Heart left ventricle (tissue), 16 donors: ENCODE measurements around the gene TRAK1. TPM values are rescaled to one million over a fixed set of nuclear protein-coding genes. Genes with fewer than 3 reads are reported as not detected.

Source experiments
- ATAC-seq, 4 donors: fragments of 200-7000 bp; cut with Tn5 transposase; one replicate each; pipeline ENCODE4 v1.9.1; 2020 to 2022; ENCODE audit warnings: moderate library complexity in 4 of 4, mild to moderate bottlenecking in 3 of 4, moderate number of reproducible peaks in 1 of 4
- DNase-seq, 5 donors: peaks; one replicate each; pipeline ENCODE4 v3.0.0-alpha.2; 2020
- H3K27ac ChIP-seq, 12 donors: fragments of 200-600 bp; sonication (generic) in 4 of 12; one replicate each; pipeline versions ENCODE4 v1.5.0 to v1.8.0; 2016 to 2022; ENCODE audit warnings: mild to moderate bottlenecking in 2 of 12
- H3K27me3 ChIP-seq, 9 donors: fragments of 200-600 bp; sonication (generic) in 2 of 9; one replicate each; pipeline versions ENCODE4 v1.5.1 to v1.8.0; 2016 to 2022; ENCODE audit warnings: mild to moderate bottlenecking in 3 of 9
- H3K36me3 ChIP-seq, 9 donors: fragments of 200-600 bp; sonication (generic) in 2 of 9; one replicate each; pipeline versions ENCODE4 v1.5.0 to v1.8.0; 2018 to 2022; ENCODE audit warnings: mild to moderate bottlenecking in 2 of 9
- H3K4me1 ChIP-seq, 12 donors: fragments of 200-600 bp; sonication (generic) in 4 of 12; one replicate each; pipeline versions ENCODE4 v1.5.0 to v1.8.0; 2016 to 2022; ENCODE audit warnings: mild to moderate bottlenecking in 3 of 12
- H3K4me3 ChIP-seq, 12 donors: fragments of 200-600 bp; sonication (generic) in 4 of 12; one replicate each; pipeline versions ENCODE4 v1.5.0 to v1.8.0; 2017 to 2022; ENCODE audit warnings: mild to moderate bottlenecking in 9 of 12, moderate library complexity in 4 of 12
- H3K9me3 ChIP-seq, 12 donors: fragments of 200-600 bp; sonication (generic) in 4 of 12; one replicate each; pipeline versions ENCODE4 v1.5.0 to v1.8.0; 2016 to 2022; ENCODE audit warnings: mild to moderate bottlenecking in 1 of 12
- CTCF ChIP-seq, 12 donors: fragments of 200-600 bp; sonication (generic) in 4 of 12; IDR thresholded peaks; one replicate each; pipeline versions ENCODE4 v1.5.0 to v1.8.0; 2018 to 2022; ENCODE audit warnings: antibody characterized with exemption in 12 of 12, mild to moderate bottlenecking in 5 of 12
- POLR2A ChIP-seq, 2 donors: fragments of 450-650 bp; IDR thresholded peaks; one replicate each; pipeline ENCODE4 v1.6.1; 2017; ENCODE audit warnings: antibody characterized with exemption in 2 of 2, mild to moderate bottlenecking in 2 of 2, moderate library complexity in 2 of 2
- WGBS, 4 donors: extraction: QIAGEN DNeasy Blood & Tissue Kit in 2 of 4; methylation state at CpG; one replicate each; pipeline versions ENCODE4 v1.1.5 to v1.1.7; 2013 to 2018; 5-methylcytosine and 5-hydroxymethylcytosine counted together
- intact Hi-C, 10 donors: fragments of 100-400 bp; cut with DNase I; formaldehyde crosslinking; loops; one replicate each; pipeline versions ENCODE4 v1.11.1 to v1.14.2; 2022
- polyA plus RNA-seq, 2 donors: library from polyadenylated mRNA; stranded (reverse); fragments of 200-250 nt; gene quantifications; one replicate each; pipeline ENCODE4 v1.2.3, GENCODE V29; 2013
- total RNA-seq, 9 donors: library from RNA; depleted of rRNA in 2 of 9; stranded (reverse); fragments of >200 nt in 2 of 9; fragmentation: NEBNext Ultra II Directional in 3 of 9; extraction: Animal tissue kit (Norgen Biotek cat#: 25700) in 3 of 9; gene quantifications; one replicate each; pipeline versions ENCODE4 v1.1.0 to v1.2.4, GENCODE V29; 2016 to 2023
- donor health status: ischemic (EF 13 %, LVEDD 7.1; RV severe dilation, severe dysfunction).
- donor health status: healthy with polysubstance abuse.
- donor health status: DM: no; HTN: yes; CAD: no.
- donor health status: DM: no; HTN: no; CAD: no.
- donor health status: ischemic (EF 25% LVEDD 6.9; RV normal size, moderate dysfunction).
- donor health status: ischemic (EF 25% LVEDD 5.7; RV mildly dilated, moderate dysfunction).
- donor health status: healthy.
- donor health status: DM: yes; HTN: yes; CAD: no.
- donor health status: ischemic (EF 35%, LVEDD 5.7; RV mildly dilated, moderate dysfunction).
- donor health status: nonischemic (EF 11% LVEDD 7.7; RV severe dilation, severe dysfunction).
- donor health status: DM: yes; HTN: yes; CAD: no.
- donor health status: PGD.
- donor health status: ischemic (EF 29% LVEDD 5.4; RV normal size, mild dysfunction).
- donor health status: nonischemic (EF 23%, LVEDD 6.1; RV moderate dilation, normal function).

Gene TRAK1
- total and polyA plus RNA-seq, 11 donors = 53.3 to 364 (median 250) TPM

DNA sequence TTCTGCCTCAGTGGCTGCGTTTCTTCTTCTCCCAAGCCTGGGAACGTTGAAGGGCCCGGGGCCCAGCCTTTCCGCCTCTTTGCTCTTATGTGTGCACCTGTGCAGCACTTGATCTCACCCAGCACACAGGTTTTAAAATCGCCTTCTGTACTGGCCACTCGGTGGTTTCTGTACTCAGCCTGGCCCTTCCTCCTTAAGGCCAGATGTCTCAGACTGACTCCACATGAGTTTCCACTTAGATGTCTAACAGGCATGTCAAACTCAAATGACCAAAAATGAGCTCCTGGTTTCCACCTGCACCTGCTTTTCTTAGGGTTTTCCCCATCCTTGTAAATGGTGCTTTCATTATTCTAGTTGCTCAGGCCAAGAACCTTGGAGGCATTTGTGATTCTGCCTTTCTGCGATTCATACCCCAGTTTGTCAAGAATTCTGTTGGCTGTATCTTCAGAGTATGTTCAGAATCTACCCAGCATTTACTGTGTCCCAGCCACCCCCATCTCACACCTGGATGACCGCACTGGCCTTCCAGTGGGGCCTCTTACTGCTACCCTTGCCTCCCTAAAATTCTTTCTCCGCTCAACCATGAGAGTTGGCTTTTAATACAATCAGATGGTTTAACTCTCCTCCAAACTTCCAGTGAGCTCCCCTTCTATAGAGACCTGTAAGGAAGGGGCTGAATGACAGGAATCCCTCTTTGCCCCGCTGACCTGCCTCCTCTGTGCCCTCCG is 2.2 kb upstream of the TRAK1 start:
- DNase-seq (peak in 1 of 5 donors; percentile 23), ATAC-seq (no peak)
- 84 to 92% (median 91%) methylated on average over 11 of the region's 11 CpGs for WGBS, 4 donors
- TF ChIP-seq POLR2A (IDR thresholded peaks at IDR 0.05) (no peak), CTCF (IDR thresholded peaks at IDR 0.05) (no peak)
- H3K36me3 ChIP-seq = peaks cover 0 to 36% (median 26%) of the 10 kb centered on the region in 9 donors
- H3K4me1 ChIP-seq = peaks cover 0 to 80% (median 36%) of the 10 kb centered on the region in 12 donors
- H3K27me3 ChIP-seq = no peaks in the 10 kb centered on the region
- H3K9me3 ChIP-seq = peaks cover 0 to 7% (median 0%) of the 10 kb centered on the region in 12 donors
- no peak overlapping the region for H3K27ac ChIP-seq
- intact Hi-C loops = no loop called here
- no peak overlapping the region for H3K4me3 ChIP-seq

GRCh38 chr3:42092006-42092405 is 849 bp downstream of the TRAK1 start:
- Histone ChIP-seq H3K4me3 (peak overlapping the region in 8 of 12 donors; percentile 21 to 54 (median 37)), H3K4me1 (peaks cover 3 to 84% (median 30%) of the 10 kb centered on the region in 12 donors), H3K36me3 (peaks cover 0 to 39% (median 29%) of the 10 kb centered on the region in 9 donors), H3K27me3 (no peaks in the 10 kb centered on the region), H3K9me3 (peaks cover 0 to 7% (median 0%) of the 10 kb centered on the region in 12 donors), H3K27ac (peak overlapping the region; percentile 43 to 89 (median 78))
- WGBS, 4 donors = 51 to 75% (median 60%) methylated on average over 3 of the region's 3 CpGs
- DNase-seq (peak in 1 of 5 donors; percentile 2), ATAC-seq (peak in 1 of 4 donors; percentile 21)
- intact Hi-C loops = no loop called here
- TF ChIP-seq CTCF (IDR thresholded peaks at IDR 0.05) = no peak
- no peak for TF ChIP-seq POLR2A (IDR thresholded peaks at IDR 0.05)

- ATAC-seq (no peak), DNase-seq (peak in 1 of 5 donors; percentile 14)
- Histone ChIP-seq H3K4me3 (no peak overlapping the region), H3K27me3 (no peaks in the 10 kb centered on the region), H3K36me3 (peaks cover 0 to 18% (median 7%) of the 10 kb centered on the region in 9 donors), H3K4me1 (peaks cover 18 to 89% (median 51%) of the 10 kb centered on the region in 12 donors), H3K27ac (peak overlapping the region in 6 of 12 donors; percentile 0 to 54 (median 14)), H3K9me3 (peaks cover 0 to 7% (median 0%) of the 10 kb centered on the region in 12 donors)
- intact Hi-C loops = no loop called here
- TF ChIP-seq CTCF (IDR thresholded peaks at IDR 0.05) (no peak), POLR2A (IDR thresholded peaks at IDR 0.05) (no peak)
- 63 to 78% (median 68%) methylated on average over 4 of the region's 4 CpGs for WGBS, 4 donors
These were observed 3.0 kb downstream of the TRAK1 start for GRCh38 chr3:42094128-42094527.

GRCh38 chr3:42094691-42095391 is 3.7 kb downstream of the TRAK1 start:
- Histone ChIP-seq H3K9me3 (peaks cover 0 to 7% (median 0%) of the 10 kb centered on the region in 12 donors), H3K4me3 (no peak overlapping the region), H3K27ac (peak overlapping the region in 4 of 12 donors; percentile 0 to 54 (median 21)), H3K36me3 (peaks cover 0 to 12% (median 4%) of the 10 kb centered on the region in 9 donors), H3K27me3 (no peaks in the 10 kb centered on the region), H3K4me1 (peaks cover 23 to 90% (median 56%) of the 10 kb centered on the region in 12 donors)
- peak in 1 of 5 donors; percentile 26 for DNase-seq
- ATAC-seq = no peak
- 75 to 78% (median 77%) methylated on average over 4 of the region's 4 CpGs for WGBS, 4 donors
- intact Hi-C loops = loop anchor here in 6 of 10 donors (5.0 kb wide), 4 partner anchors 33 to 198 kb away; partner anchors contain the start of gene ULK4 (in 3 of the 6)
- TF ChIP-seq POLR2A (IDR thresholded peaks at IDR 0.05) (no peak), CTCF (IDR thresholded peaks at IDR 0.05) (no peak)
